GM20431 (cell line): ENCODE measurements around the gene ZCCHC14.
"Not testable (repeated sequence)": the region's sequence is repeated elsewhere in the genome, so short reads cannot be mapped to it uniquely, and the experiment has no call there.

Source experiments
- in situ Hi-C: fragments of 300-500 bp; cut with MseI, MboI; formaldehyde crosslinking; loops from one replicate; pipeline ENCODE4 v1.15.0; 2020; ENCODE audit warnings: low sequenced_read_pairs; ENCODE audit not compliant: unreplicated experiment

ZCCHC14 gene

GRCh38 chr16:87499189-87499486 is 6.3 kb upstream of the ZCCHC14 start:
- in situ Hi-C loops = no loop called here

GRCh38 chr16:87498324-87499188 is 5.7 kb upstream of the ZCCHC14 start:
- in situ Hi-C loops = no loop called here

- in situ Hi-C loops = not testable (repeated sequence)
Observed at GRCh38 chr16:87497767-87498290, 5.0 kb upstream of the ZCCHC14 start.

- in situ Hi-C loops = not testable (repeated sequence)
Observed at GRCh38 chr16:87497023-87497766, 4.4 kb upstream of the ZCCHC14 start.

GRCh38 chr16:87496447-87496801 is 3.6 kb upstream of the ZCCHC14 start:
- in situ Hi-C loops = no loop called here

GRCh38 chr16:87495578-87496446 is 3.0 kb upstream of the ZCCHC14 start:
- in situ Hi-C loops = no loop called here

- in situ Hi-C loops = no loop called here
Observed at GRCh38 chr16:87493608-87494280, 920 bp upstream of the ZCCHC14 start.

- in situ Hi-C loops = no loop called here
Observed at GRCh38 chr16:87492291-87492630, 563 bp downstream of the ZCCHC14 start.

- in situ Hi-C loops = no loop called here
Observed at GRCh38 chr16:87491522-87492290, 1.1 kb downstream of the ZCCHC14 start.

- in situ Hi-C loops = not testable (repeated sequence)
Observed at GRCh38 chr16:87490799-87491521, 1.9 kb downstream of the ZCCHC14 start.

GRCh38 chr16:87490096-87490798 is 2.6 kb downstream of the ZCCHC14 start:
- in situ Hi-C loops = no loop called here

- in situ Hi-C loops = no loop called here
Observed at GRCh38 chr16:87489434-87490045, 3.3 kb downstream of the ZCCHC14 start.

GRCh38 chr16:87488960-87489359 is 3.9 kb downstream of the ZCCHC14 start:
- in situ Hi-C loops = not testable (repeated sequence)

- in situ Hi-C loops = no loop called here
Observed at GRCh38 chr16:87487361-87487924, 5.4 kb downstream of the ZCCHC14 start.

- in situ Hi-C loops = no loop called here
Observed at GRCh38 chr16:87486713-87487247, 6.0 kb downstream of the ZCCHC14 start.

GRCh38 chr16:87486282-87486681 is 6.5 kb downstream of the ZCCHC14 start:
- in situ Hi-C loops = no loop called here

GRCh38 chr16:87485792-87486191 is 7.0 kb downstream of the ZCCHC14 start:
- in situ Hi-C loops = not testable (repeated sequence)
